GM20000 (cell line): Measurements from ENCODE around the gene TBC1D1.

Source experiments
- DNase-seq: peaks from one replicate; pipeline ENCODE4 v3.0.0; 2012; ENCODE audit warnings: low spot score
- TF ChIP-seq, protein P1 (sequence below): IDR thresholded peaks from 2 replicates; pipeline ENCODE4 v1.5.1; 2012; ENCODE audit warnings: mild to moderate bottlenecking, control low read depth; ENCODE audit errors: extremely low read depth, missing control alignments

The TBC1D1 gene

DNA sequence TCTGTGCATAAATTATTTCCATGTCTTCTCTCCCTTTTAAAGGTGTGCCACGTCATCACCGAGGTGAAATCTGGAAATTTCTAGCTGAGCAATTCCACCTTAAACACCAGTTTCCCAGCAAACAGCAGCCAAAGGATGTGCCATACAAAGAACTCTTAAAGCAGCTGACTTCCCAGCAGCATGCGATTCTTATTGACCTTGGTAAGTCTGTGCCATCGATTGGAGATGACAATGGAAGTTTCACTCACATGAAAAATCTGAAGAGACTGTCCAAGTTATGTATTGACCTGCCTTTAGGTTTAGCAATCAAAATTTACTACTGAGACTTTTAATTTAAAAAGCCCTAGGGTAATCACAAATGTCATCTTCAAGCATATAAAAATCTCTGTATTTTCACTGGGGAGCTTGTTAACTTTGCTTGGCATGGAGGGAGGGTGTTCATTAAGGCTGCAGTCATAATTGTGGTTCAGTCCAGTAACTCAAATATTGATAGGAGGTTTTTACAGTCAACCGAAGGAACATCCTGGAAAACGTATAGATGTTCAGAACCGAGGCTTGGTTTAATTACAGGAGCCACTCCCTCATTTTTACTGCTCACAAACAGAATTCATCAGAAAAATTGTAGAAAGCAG, 212.2 kb downstream of the TBC1D1 start:
- DNase-seq, result no peak
- TF ChIP-seq, protein P1, sequence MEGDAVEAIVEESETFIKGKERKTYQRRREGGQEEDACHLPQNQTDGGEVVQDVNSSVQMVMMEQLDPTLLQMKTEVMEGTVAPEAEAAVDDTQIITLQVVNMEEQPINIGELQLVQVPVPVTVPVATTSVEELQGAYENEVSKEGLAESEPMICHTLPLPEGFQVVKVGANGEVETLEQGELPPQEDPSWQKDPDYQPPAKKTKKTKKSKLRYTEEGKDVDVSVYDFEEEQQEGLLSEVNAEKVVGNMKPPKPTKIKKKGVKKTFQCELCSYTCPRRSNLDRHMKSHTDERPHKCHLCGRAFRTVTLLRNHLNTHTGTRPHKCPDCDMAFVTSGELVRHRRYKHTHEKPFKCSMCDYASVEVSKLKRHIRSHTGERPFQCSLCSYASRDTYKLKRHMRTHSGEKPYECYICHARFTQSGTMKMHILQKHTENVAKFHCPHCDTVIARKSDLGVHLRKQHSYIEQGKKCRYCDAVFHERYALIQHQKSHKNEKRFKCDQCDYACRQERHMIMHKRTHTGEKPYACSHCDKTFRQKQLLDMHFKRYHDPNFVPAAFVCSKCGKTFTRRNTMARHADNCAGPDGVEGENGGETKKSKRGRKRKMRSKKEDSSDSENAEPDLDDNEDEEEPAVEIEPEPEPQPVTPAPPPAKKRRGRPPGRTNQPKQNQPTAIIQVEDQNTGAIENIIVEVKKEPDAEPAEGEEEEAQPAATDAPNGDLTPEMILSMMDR, result no peak

DNA sequence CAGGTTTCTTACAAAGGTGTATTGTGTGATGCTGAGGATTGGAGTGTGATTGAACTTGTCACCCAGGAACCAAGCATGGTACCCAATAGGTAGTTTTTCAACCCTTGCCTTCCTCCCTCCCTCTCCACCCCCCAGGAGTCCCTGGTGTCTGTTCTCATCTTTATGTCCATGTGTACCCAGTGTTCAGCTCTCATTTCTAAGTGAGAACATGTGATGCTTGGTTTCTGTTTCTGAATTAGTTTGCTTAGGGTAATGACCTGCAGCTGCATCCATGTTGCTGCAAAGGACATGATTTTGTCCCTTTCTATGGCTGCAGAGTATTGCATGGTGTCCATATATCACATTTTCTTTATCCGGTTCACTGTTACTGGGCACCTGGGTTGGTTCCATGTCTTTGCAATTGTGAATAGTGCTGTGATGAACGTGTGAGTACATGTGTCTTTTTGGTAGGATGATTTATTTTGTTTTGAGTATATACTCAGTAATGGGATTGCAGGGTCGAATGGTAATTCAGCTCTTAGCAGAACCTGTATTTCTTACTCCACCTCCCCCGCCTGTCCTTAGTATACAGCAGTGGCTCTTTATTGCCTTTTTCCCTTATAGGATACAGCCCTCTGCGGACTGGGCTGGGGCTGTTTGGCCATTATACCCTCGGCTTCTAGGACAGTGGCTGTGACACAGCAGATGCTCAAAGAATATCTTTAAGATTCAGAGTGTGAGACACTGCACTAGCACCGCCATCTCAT, 214.8 kb downstream of the TBC1D1 start:
- TF ChIP-seq, protein P1, result no peak
- no peak for DNase-seq

DNA sequence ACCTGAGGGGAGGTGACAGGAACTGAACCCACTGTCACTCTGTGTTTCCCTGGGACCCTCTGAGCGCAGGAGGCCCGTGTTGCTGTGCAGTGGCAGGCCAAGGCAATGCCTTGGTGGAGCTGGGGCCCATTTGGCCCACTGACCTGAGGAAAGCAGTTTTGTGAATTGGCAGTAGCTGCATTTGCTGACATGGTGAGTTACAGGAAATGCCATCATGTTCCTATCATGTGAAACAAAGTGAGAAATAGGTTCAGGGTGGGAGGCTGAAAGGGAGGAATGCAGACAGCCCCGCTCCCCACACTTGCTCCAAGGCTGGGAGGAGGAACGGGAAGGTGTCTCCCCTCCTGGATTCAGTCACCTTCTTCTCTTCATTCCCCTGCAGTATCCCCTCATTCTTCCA, 215.4 kb downstream of the TBC1D1 start:
- no peak for DNase-seq
- TF ChIP-seq, protein P1, result no peak

DNA sequence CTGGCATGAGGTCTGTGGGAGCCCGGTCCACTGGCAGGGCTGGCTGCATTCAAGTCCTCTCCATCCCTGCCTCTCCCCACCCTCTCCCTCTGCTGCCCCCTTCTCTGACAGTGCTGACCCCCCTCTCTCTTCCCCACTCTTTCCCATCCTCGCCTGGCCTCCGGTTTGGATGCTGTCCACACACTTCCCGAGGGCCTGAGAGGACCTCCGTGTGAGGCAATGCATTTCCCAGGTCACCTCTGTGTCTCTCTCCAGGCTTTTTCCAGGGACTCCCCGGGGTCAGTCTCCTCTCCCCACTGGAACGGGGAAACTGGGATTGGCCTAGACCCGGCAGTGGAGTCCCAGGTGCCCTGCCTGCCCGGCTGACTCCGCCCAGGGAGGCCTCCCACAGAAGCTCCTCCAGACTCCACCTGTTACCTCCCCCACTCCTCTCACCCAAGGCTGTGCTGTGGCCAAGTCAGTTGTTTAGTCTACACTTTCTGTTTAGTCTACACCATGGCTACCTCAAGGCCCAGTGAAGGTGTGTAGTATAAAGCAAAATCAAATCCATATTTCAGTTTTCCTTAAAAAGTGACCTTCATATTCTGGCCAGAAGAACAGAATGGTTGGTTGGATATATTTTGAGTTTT, 216.1 kb downstream of the TBC1D1 start:
- TF ChIP-seq, protein P1, result no peak
- no peak for DNase-seq

DNA sequence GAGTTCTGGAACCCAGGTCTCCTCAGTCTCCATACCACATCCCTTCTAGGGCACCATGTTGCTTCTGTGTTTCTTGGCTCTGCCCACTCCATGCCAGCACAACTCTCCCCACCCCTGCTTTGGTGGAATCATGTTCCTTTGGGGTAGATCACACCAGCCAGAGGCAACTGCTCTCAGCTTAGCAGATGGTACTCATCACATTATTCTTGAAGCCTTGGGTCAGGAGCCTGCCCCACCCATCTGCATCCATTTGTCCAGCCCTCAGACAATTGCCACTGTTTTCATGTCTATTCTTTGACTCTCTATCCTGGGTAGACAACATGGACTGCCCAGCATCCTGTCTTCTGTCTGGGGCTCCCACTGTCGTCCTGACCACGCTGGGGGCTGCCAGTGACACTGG, 216.9 kb downstream of the TBC1D1 start:
- TF ChIP-seq, protein P1, result no peak

DNA sequence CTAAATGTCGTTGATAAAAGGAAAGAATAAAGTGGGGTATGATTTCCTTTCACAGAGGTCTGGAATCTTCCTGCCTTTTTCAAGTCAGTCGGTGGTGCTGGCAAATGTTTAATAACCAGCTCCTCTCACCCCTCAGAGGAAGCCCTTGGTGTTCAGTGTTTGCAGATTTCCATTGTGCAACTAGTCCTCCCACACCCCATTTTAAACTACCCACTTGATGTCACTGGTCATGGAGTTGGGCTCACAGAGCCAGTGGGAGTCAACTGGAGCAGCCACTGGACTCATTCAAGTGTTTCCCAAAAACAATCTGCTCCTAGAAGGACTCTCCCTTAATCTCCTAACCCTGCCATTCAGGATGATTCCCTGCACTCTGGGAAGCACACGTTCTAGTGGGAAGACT, 218.5 kb downstream of the TBC1D1 start:
- DNase-seq, result no peak

More for the DNA sequence above, 216.9 kb downstream of the TBC1D1 start:
- DNase-seq, result no peak

DNA sequence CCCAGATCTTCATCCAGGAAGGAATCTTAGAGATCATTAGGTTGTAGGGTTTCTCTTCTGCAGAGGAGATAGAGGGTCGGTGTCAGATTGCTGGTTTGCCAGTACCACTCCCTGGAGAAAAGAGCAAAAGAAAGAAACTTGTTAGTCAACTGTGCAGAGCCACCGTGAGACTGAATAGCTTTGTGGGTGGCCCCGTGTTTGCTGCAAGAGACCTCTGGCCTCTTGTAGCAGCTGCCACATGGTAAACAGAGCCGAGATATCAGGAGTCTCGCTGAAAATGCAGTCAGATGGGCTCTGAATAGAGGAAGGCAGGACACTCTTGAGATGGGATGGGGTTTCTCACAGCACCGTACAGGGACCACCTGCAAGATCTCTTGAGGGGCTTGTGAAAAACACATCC, 219.0 kb downstream of the TBC1D1 start:
- TF ChIP-seq, protein P1, result no peak
- no peak for DNase-seq

More for the DNA sequence above, 218.5 kb downstream of the TBC1D1 start:
- TF ChIP-seq, protein P1, result no peak
